Smooth muscle cell (in vitro differentiated cells): ENCODE data around the gene SLC22A8. TPM values are rescaled to one million over a fixed set of nuclear protein-coding genes. Genes with fewer than 3 reads are reported as not detected.

Source experiments
- DNase-seq: peaks from one replicate; lab custom pipeline; 2025; ENCODE audit not compliant: unreplicated experiment; lab: John Stamatoyannopoulos, UW
- H2AFZ ChIP-seq: fragments of 200-600 bp; sonication (generic); 2 replicates; pipeline ENCODE4 v1.6.0; 2016; ENCODE audit warnings: antibody characterized with exemption, low read depth, mild to moderate bottlenecking
- H3F3A ChIP-seq: fragments of 200-600 bp; sonication (generic); 2 replicates; pipeline ENCODE4 v1.6.0; 2017; ENCODE audit warnings: antibody characterized with exemption, low read depth
- H3K27ac ChIP-seq: fragments of 200-600 bp; sonication (generic); 2 replicates; pipeline ENCODE4 v1.5.1; 2016; ENCODE audit warnings: low read depth, mild to moderate bottlenecking
- H3K27me3 ChIP-seq: fragments of 200-600 bp; sonication (generic); 2 replicates; pipeline ENCODE4 v1.6.1; 2016; ENCODE audit warnings: low read depth, mild to moderate bottlenecking
- H3K36me3 ChIP-seq: fragments of 200-600 bp; sonication (generic); 2 replicates; pipeline ENCODE4 v1.5.1; 2016; ENCODE audit warnings: low read depth
- H3K4me1 ChIP-seq: fragments of 200-600 bp; sonication (generic); 2 replicates; pipeline ENCODE4 v1.5.1; 2016; ENCODE audit warnings: low read depth
- H3K4me2 ChIP-seq: fragments of 200-600 bp; sonication (generic); 2 replicates; pipeline ENCODE4 v1.6.0; 2016; ENCODE audit warnings: mild to moderate bottlenecking
- H3K4me3 ChIP-seq: fragments of 200-600 bp; sonication (generic); 2 replicates; pipeline ENCODE4 v1.5.1; 2016; ENCODE audit warnings: mild to moderate bottlenecking
- H3K79me2 ChIP-seq: fragments of 200-600 bp; sonication (generic); 2 replicates; pipeline ENCODE4 v1.6.0; 2016; ENCODE audit warnings: low read depth, mild to moderate bottlenecking
- H3K9ac ChIP-seq: fragments of 200-600 bp; sonication (generic); 2 replicates; pipeline ENCODE4 v1.6.0; 2016; ENCODE audit warnings: low read depth
- H3K9me3 ChIP-seq: fragments of 200-600 bp; sonication (generic); replicated peaks from 2 replicates; pipeline ENCODE4 v1.5.1; 2016; ENCODE audit warnings: low read depth
- H4K20me1 ChIP-seq: fragments of 200-600 bp; sonication (generic); 2 replicates; pipeline ENCODE4 v1.6.0; 2016; ENCODE audit warnings: low read depth
- CTCF ChIP-seq: fragments of 200-600 bp; sonication (generic); IDR thresholded peaks from 2 replicates; pipeline ENCODE4 v1.5.1; 2017; ENCODE audit warnings: borderline replicate concordance, mild to moderate bottlenecking, antibody characterized with exemption; ENCODE audit not compliant: insufficient read depth, poor library complexity, severe bottlenecking
- WGBS: methylation state at CpG from one replicate; pipeline ENCODE4 v1.1.7; 2016; ENCODE audit warnings: low lambda C conversion rate; 5-methylcytosine and 5-hydroxymethylcytosine counted together
- polyA plus RNA-seq: library from polyadenylated mRNA; unstranded; fragments of >200 nt; fragmentation: Nextera tagmentation; extraction: Ambion mirVana; gene quantifications from 2 replicates; pipeline ENCODE4 v1.2.1, GENCODE V29; 2016
- total RNA-seq: library from RNA; depleted of rRNA; stranded (reverse); fragments of >200 nt; gene quantifications from 2 replicates; pipeline ENCODE4 v1.2.3, GENCODE V29; 2014

The SLC22A8 gene
- total and polyA plus RNA-seq, 2 experiments from 2014 or later = not detected

GRCh38 chr11:62958547-62959421, 56.9 kb downstream of the SLC22A8 start:
- Histone ChIP-seq H3K4me3 (no peak overlapping the region), H4K20me1 (no peaks in the 10 kb centered on the region), H3F3A (no peaks in the 10 kb centered on the region), H3K4me2 (no peak overlapping the region), H3K27me3 (no peaks in the 10 kb centered on the region), H3K9ac (no peak overlapping the region), H3K4me1 (no peaks in the 10 kb centered on the region), H2AFZ (no peak overlapping the region), H3K27ac (no peak overlapping the region), H3K36me3 (no peaks in the 10 kb centered on the region), H3K79me2 (no peaks in the 10 kb centered on the region), H3K9me3 (no peaks in the 10 kb centered on the region)
- WGBS = 72% methylated on average over 11 of the region's 11 CpGs
- TF ChIP-seq CTCF = no peak
- DNase-seq = no peak

- no peak overlapping the region for H3K27ac ChIP-seq
- no peak overlapping the region for H2AFZ ChIP-seq
- DNase-seq = no peak
- H4K20me1 ChIP-seq = no peaks in the 10 kb centered on the region
- H3K9ac ChIP-seq = no peak overlapping the region
- H3K36me3 ChIP-seq = no peaks in the 10 kb centered on the region
- H3K79me2 ChIP-seq = no peaks in the 10 kb centered on the region
- no peak overlapping the region for H3K4me3 ChIP-seq
- H3K4me1 ChIP-seq = no peaks in the 10 kb centered on the region
- H3K9me3 ChIP-seq = no peaks in the 10 kb centered on the region
- no peaks in the 10 kb centered on the region for H3F3A ChIP-seq
- TF ChIP-seq CTCF = no peak
- 85% methylated on average over 2 of the region's 2 CpGs for WGBS
- no peak overlapping the region for H3K4me2 ChIP-seq
- H3K27me3 ChIP-seq = no peaks in the 10 kb centered on the region
Measured at GRCh38 chr11:62957147-62957546, 58.5 kb downstream of the SLC22A8 start.

GRCh38 chr11:62954478-62954877, 61.2 kb downstream of the SLC22A8 start:
- H3K4me2 ChIP-seq = no peak overlapping the region
- no peak overlapping the region for H3K27ac ChIP-seq
- no peak overlapping the region for H2AFZ ChIP-seq
- 88% methylated on average over 5 of the region's 5 CpGs for WGBS
- no peaks in the 10 kb centered on the region for H3F3A ChIP-seq
- no peaks in the 10 kb centered on the region for H3K9me3 ChIP-seq
- no peaks in the 10 kb centered on the region for H3K79me2 ChIP-seq
- no peaks in the 10 kb centered on the region for H3K36me3 ChIP-seq
- no peak overlapping the region for H3K4me3 ChIP-seq
- TF ChIP-seq CTCF = no peak
- DNase-seq = no peak
- H3K4me1 ChIP-seq = no peaks in the 10 kb centered on the region
- H3K9ac ChIP-seq = no peak overlapping the region
- no peaks in the 10 kb centered on the region for H4K20me1 ChIP-seq
- no peaks in the 10 kb centered on the region for H3K27me3 ChIP-seq

GRCh38 chr11:62953811-62954210, 61.8 kb downstream of the SLC22A8 start:
- Histone ChIP-seq H3K79me2 (no peaks in the 10 kb centered on the region), H3K4me3 (no peak overlapping the region), H2AFZ (no peak overlapping the region), H3K4me1 (no peaks in the 10 kb centered on the region), H3F3A (no peaks in the 10 kb centered on the region), H3K36me3 (no peaks in the 10 kb centered on the region), H3K4me2 (no peak overlapping the region), H3K9me3 (no peaks in the 10 kb centered on the region), H3K9ac (no peak overlapping the region), H3K27me3 (no peaks in the 10 kb centered on the region), H4K20me1 (no peaks in the 10 kb centered on the region), H3K27ac (no peak overlapping the region)
- no peak for TF ChIP-seq CTCF
- no peak for DNase-seq
- 85% methylated on average over 4 of the region's 4 CpGs for WGBS
